GM06990 (cell line): Measurements from ENCODE around the gene ASPRV1.

Experiments used
- DNase-seq: peaks from one replicate; pipeline ENCODE4 v3.0.0-alpha.2; 2011; ENCODE audit not compliant: insufficient read length; ENCODE audit errors: extremely low read depth
- H3K27me3 ChIP-seq: replicated peaks from 2 replicates; pipeline ENCODE4 v1.6.0; 2011; ENCODE audit warnings: low read length; ENCODE audit not compliant: control insufficient read depth, insufficient read depth
- H3K36me3 ChIP-seq: 2 replicates; pipeline ENCODE4 v1.5.1; 2011; ENCODE audit warnings: low read length; ENCODE audit not compliant: control insufficient read depth, insufficient read depth
- H3K4me3 ChIP-seq: replicated peaks from 2 replicates; pipeline ENCODE4 v1.5.1; 2011; ENCODE audit warnings: low read depth, mild to moderate bottlenecking, control low read depth, low read length
- CTCF ChIP-seq: IDR thresholded peaks from 2 replicates; pipeline ENCODE4 v1.5.1; 2011; ENCODE audit warnings: low read length, control low read depth, mild to moderate bottlenecking, inconsistent platforms; ENCODE audit not compliant: insufficient read depth, poor library complexity, severe bottlenecking

ASPRV1 gene

GRCh38 chr2:69965756-69966445 lies 4.5 kb upstream of the ASPRV1 start:
- DNase-seq = no peak
- H3K36me3 ChIP-seq = no peaks in the 10 kb centered on the region
- no peaks in the 10 kb centered on the region for H3K27me3 ChIP-seq
- TF ChIP-seq CTCF = no peak
- no peak overlapping the region for H3K4me3 ChIP-seq

GRCh38 chr2:69964353-69964841 lies 3.0 kb upstream of the ASPRV1 start:
- no peaks in the 10 kb centered on the region for H3K36me3 ChIP-seq
- no peak for TF ChIP-seq CTCF
- no peak for DNase-seq
- no peaks in the 10 kb centered on the region for H3K27me3 ChIP-seq
- H3K4me3 ChIP-seq = no peak overlapping the region

- no peak for DNase-seq
- H3K36me3 ChIP-seq = no peaks in the 10 kb centered on the region
- no peak overlapping the region for H3K4me3 ChIP-seq
- no peaks in the 10 kb centered on the region for H3K27me3 ChIP-seq
- no peak for TF ChIP-seq CTCF
These were observed 1.7 kb upstream of the ASPRV1 start for GRCh38 chr2:69962986-69963730.

GRCh38 chr2:69960821-69961220 lies 610 bp downstream of the ASPRV1 start:
- no peaks in the 10 kb centered on the region for H3K27me3 ChIP-seq
- H3K4me3 ChIP-seq = no peak overlapping the region
- H3K36me3 ChIP-seq = no peaks in the 10 kb centered on the region
- TF ChIP-seq CTCF = no peak
- DNase-seq = no peak

- no peaks in the 10 kb centered on the region for H3K27me3 ChIP-seq
- H3K4me3 ChIP-seq = no peak overlapping the region
- no peak for DNase-seq
- H3K36me3 ChIP-seq = no peaks in the 10 kb centered on the region
- TF ChIP-seq CTCF = no peak
These were observed 2.0 kb downstream of the ASPRV1 start for GRCh38 chr2:69959425-69959824.
